HG03196 (cell line): ENCODE data around the gene CTDNEP1.
A peak's percentile ranks its signal among the peaks of the same experiment; 100 is the strongest.

ENCODE experiments used
- ATAC-seq: cut with Tn5 transposase; IDR thresholded peaks from one replicate; pipeline ENCODE4 v1.9.1; 2021; ENCODE audit not compliant: unreplicated experiment

Gene CTDNEP1

GRCh38 chr17:7216242-7217112, 35.1 kb downstream of the CTDNEP1 start:
- no peak for ATAC-seq

DNA sequence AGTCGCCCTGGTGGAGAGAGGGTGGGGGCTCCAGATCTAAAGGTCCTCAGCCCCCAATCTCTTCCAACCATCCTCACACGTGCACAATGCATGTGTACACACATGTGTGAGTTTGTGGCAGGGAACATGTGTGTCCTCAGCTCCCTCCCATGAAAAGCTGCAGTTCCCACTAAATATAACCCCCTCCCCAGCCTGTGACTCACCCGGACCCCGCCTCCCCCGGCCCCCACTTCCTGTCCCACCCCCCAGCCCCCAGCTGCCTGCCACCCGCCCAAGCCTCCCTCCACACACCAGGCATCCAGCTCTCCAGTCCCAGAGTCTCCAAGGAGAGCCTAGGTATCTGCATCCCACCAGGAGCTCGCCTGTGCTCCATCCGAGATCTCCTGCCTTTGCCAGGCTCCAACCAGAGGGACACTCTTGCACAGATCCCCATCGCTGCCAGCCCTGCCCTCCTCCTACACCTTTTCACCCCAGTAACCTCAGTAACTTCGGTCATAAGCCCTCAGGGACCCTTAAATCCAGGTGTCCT, 35.8 kb downstream of the CTDNEP1 start:
- no peak for ATAC-seq

DNA sequence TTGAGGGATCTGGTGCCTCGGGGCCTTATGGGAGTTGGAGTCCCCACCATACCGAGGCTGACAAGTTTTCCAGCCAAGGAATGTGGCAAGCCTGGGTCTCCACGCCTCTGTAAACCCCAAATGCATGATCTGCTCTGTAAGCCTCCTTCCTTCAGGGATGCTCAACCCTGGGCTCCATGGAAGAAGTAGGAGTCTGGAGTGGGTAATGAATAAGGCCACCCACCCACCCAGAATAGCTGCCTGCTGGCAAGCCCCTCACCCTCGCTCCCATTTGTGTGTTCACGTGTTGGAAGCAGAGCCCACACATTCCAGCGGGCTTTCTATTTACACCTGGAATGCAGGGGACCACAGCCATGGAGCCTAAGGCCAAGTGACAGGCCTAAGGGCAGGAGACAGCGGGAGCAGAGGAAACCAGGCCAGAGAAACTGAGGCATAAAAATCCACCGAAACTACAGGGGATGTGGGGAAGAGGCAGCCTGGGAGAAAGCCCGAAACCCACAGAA, 36.3 kb downstream of the CTDNEP1 start:
- ATAC-seq = no peak

DNA sequence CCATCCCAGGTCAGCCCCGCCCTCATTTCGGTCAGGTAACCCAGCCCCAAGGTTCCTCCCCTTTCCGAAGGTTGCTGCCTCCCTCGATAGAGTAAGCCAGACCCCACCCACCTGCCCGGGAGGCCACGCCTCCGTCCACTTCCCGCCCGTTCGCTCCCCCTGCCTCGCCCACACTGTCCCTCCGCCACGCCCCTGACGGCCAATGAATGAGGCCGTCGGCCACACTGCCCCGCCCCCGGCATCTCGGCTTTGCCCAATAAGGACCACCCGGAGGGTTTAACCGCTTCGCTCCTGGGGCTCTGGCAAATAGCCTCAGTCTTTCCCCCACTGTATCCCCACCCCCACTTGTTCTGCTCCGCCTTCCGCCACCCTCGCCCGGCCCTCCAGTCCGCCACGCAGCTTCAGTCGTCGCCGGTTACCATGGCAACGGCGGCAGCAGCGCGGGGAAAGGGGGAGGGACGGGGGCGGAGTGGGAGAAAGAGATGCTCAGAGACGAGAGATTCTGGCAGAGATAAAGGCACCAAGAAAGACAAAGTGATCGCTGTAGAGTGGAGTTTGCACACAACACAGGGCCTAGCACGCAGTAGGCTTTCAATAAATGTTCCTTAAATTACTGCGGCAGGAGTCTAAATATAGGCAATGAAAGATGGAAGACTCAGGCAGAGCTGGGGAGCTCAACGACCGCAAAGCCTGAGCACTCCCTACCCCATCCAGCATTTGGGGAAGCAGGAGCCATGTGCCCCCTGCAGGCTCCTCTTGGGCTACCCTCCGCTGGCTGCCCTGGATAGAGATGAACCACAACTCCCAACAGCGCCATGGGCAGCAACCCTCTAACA, 37.0 kb downstream of the CTDNEP1 start:
- peak; percentile 71 for ATAC-seq

DNA sequence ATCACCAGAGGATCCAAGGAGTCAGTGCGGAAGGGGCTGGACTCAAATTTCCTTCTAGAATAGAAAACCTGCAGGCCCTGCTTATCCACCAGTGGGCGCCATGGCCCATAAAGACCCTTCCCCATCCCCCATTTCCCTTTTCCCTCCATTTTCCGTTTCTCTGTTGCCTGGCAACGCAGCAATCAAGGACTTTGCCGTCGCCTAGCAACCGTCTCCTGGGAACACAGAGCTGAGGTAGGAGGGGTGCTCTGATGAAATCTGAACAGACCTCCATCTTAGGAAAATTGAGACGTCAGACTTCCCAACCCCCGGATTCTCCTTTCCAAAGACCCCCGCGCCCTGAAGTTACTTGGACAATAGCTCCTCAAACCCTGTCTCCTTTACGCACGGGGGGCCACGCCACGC, 37.6 kb downstream of the CTDNEP1 start:
- ATAC-seq = no peak

GRCh38 chr17:7211491-7212273, 39.9 kb downstream of the CTDNEP1 start:
- ATAC-seq = no peak

DNA sequence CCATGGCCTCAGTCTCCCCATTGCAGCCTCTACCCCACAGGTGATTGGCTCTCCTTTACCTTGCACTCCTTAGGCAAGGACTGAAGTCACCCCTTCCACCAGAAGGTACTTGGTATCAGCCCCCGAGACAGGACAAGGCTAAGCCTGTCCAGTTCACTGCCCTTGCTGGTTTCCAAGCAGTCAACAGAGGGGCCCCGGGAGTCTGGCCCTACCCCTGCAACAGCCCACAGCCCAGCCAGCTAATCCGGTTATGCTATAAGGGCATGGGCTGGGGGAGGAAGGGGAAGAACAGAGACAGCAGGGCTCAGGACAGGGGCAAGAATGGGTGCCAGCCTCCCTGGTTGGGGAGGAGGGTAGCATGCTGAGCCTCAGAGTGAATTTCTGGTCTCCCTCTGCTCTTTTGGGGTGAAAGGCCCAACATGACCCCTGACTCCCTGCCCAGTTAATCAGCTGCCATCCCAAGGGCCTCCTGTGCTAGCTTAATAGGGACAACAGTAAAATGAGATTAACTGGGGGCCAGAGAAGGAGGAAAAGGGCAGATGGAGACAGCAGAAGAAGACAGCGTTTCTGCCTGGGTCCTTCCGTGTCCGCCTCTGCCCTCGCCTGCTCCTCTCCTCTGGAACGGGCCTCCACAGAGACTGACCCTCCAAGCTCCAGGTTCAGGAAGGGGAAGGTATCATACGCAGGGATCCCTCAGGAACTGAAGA, 42.6 kb downstream of the CTDNEP1 start:
- no peak for ATAC-seq

- no peak for ATAC-seq
Measured at GRCh38 chr17:7208027-7208571, 43.4 kb downstream of the CTDNEP1 start.

GRCh38 chr17:7207120-7208001, 44.2 kb downstream of the CTDNEP1 start:
- ATAC-seq = no peak

- ATAC-seq = no peak
Measured at GRCh38 chr17:7205561-7205960, 46.0 kb downstream of the CTDNEP1 start.

- peak; percentile 80 for ATAC-seq
Measured at GRCh38 chr17:7204828-7205461, 46.6 kb downstream of the CTDNEP1 start.

- ATAC-seq = no peak
Measured at GRCh38 chr17:7204336-7204735, 47.2 kb downstream of the CTDNEP1 start.

DNA sequence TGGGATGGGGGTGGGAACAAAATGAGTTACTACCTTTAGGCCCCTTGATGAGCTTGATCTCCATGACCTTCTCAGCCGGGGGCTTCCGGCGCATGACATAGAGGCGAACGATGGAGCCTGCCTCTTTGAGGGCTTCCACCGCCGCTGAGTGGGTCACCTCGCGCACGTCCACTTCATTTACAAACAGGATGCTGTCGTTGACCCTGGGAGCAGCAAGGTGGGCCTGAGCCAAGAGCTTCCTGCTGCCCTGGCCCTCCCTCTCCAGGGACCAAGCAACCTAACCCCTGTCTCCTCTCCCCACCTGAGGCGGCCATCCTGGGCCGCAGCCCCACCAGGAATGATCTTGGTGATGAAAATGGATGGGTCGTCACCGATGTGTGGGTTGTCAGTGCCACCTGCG, 48.1 kb downstream of the CTDNEP1 start:
- no peak for ATAC-seq

DNA sequence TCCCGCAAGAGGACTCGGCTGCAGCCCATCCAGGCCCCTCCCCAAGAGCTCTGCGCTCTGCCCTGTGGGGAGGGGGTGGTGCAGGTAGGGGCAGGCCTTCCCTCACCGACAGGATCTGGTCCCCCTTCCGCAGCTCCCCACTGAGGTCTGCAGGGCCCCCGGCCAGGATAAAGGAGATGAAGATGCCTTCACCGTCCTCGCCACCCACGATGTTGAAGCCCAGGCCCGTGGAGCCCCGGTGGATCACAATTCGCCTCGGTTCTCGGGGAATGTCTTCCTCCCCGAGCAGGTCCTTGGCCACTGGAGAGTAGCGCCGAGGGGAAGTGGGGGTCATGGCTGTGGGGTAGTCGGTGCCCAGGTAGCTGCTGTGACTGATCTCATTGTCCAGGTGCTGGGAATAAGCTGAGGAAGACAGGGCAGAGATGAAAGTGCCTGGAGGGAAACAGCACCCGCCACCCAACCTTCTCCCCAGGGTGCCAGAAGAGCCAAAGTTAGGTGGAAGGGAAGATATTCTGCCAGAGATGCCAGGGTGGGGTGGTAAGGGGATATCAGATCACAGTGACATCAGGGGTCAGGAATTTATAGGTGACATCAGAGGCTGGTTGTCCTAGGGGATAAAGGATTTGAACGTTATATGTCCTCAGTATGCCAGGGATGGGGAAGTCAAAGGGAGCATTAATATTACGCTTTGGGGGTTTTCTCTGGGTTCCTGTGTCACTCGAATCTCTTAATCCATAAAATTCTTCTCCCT, 54.7 kb downstream of the CTDNEP1 start:
- no peak for ATAC-seq

DNA sequence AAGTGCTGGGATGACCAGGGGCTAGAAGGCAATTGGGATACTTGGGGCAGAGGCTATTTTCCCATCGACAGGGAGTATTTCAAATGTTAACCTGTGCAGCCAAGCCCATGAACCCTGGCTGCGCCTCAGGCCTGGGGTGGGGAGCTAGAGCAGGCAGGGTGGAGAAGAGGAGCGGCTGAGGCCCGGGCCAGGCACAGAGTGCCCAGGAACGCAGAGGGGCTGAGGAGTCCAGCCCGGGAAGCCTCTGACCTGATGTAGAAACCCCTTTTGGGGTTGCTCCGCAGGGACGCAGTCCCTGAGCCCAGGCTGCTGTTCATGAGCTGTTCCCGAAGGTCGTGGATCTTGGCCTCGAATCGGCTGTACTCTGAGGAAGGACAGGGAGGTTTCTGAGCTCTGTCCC, 55.6 kb downstream of the CTDNEP1 start:
- ATAC-seq = no peak
